GM12892 (cell line): ENCODE data around the gene CFB.

Experiments used
- POLR2A ChIP-seq: IDR thresholded peaks from 2 replicates; pipeline ENCODE4 v1.6.1; 2011; ENCODE audit warnings: low read depth, low read length, control low read depth
- POLR2AphosphoS5 ChIP-seq: IDR thresholded peaks from 2 replicates; pipeline ENCODE4 v1.6.1; 2011; ENCODE audit warnings: low read depth, low read length, control low read depth
- TAF1 ChIP-seq: IDR thresholded peaks from 2 replicates; pipeline ENCODE4 v1.6.1; 2011; ENCODE audit warnings: low read depth, mild to moderate bottlenecking, control low read depth, low read length, borderline replicate concordance

DNA sequence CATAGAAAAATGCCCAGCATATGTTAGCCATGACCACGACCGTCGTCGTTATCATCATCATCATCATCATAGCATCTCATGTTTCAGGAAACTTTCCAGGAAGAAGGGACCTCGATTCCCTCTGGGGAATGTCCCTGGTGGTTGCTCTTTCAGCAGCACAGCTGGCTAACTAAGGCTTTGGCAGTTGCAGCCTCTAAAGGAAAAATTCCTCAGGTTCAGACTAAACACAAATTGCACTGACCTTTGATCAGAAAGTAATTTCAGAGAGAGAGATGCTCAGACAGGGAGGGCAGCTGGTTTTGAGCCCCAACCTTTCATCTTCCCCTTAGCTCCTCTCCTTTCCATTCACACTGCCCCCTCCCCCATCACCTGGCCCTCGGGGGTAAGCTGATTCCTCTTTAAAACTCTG, 5.6 kb upstream of the CFB start:
- TF ChIP-seq POLR2A (no peak), POLR2AphosphoS5 (no peak), TAF1 (no peak)
